Esophagus muscularis mucosa (tissue), 4 donors: Measurements from ENCODE around the gene ZNF500.

ENCODE experiments used
- CTCF ChIP-seq, 3 experiments: fragments of 200-600 bp in 2 of 3; fragments of 450-650 bp in 1 of 3; sonication (generic) in 2 of 3; IDR thresholded peaks; one replicate each; pipeline ENCODE4 v1.5.1; 2017 to 2019; ENCODE audit warnings: antibody characterized with exemption in 3 of 3, mild to moderate bottlenecking in 2 of 3, moderate library complexity in 1 of 3
- EP300 ChIP-seq: sonication (generic); formaldehyde crosslinking; IDR thresholded peaks from one replicate; pipeline ENCODE4 v1.6.1; 2017; ENCODE audit warnings: antibody characterized with exemption
- POLR2A ChIP-seq: fragments of 450-650 bp; IDR thresholded peaks from one replicate; pipeline ENCODE4 v1.6.1; 2017; ENCODE audit warnings: antibody characterized with exemption, moderate library complexity, mild to moderate bottlenecking, low read depth
- POLR2AphosphoS5 ChIP-seq, 2 donors: sonication (generic); formaldehyde crosslinking; IDR thresholded peaks; one replicate each; pipeline ENCODE4 v1.6.1; 2017; ENCODE audit warnings: antibody characterized with exemption in 2 of 2

GRCh38 chr16:4787627-4788482 is 20.9 kb upstream of the ZNF500 start, which contains the start of gene SEPTIN12:
- no peak for TF ChIP-seq POLR2A
- TF ChIP-seq CTCF (IDR thresholded peaks at IDR 0.05), result no peak
- no peak for TF ChIP-seq EP300
- TF ChIP-seq POLR2AphosphoS5 (IDR thresholded peaks at IDR 0.05), result no peak
